Pancreas (tissue), 10 donors: ENCODE results near the gene GDF2. TPM values are rescaled to one million over a fixed set of nuclear protein-coding genes. Genes with fewer than 3 reads are reported as not detected.
A peak's percentile ranks its signal among the peaks of the same experiment; 100 is the strongest.

Source experiments
- ATAC-seq, 4 donors: fragments of 200-7000 bp; cut with Tn5 transposase; one replicate each; pipeline versions ENCODE4 v1.8.0 to v1.9.1; 2020; ENCODE audit warnings: mild to moderate bottlenecking in 4 of 4, moderate library complexity in 4 of 4
- DNase-seq, 6 donors: peaks; one replicate each; pipeline ENCODE4 v3.0.0-alpha.2; 2020
- FAIRE-seq: peaks from 2 replicates; lab custom pipeline; 2012; peaks lifted over from hg19 to GRCh38; lab: Jason Lieb, UNC
- H3K27ac ChIP-seq, 4 donors: fragments of 200-600 bp; sonication (generic); 1 replicate in 3 of 4; 2 replicates in 1 of 4; pipeline versions ENCODE4 v1.5.0 to v1.8.0; 2020
- H3K27me3 ChIP-seq, 4 donors: fragments of 200-600 bp; one replicate each; pipeline ENCODE4 v1.8.0; 2021
- H3K36me3 ChIP-seq, 3 donors: fragments of 200-600 bp; sonication (generic) in 1 of 3; one replicate each; pipeline versions ENCODE4 v1.5.0 to v1.8.0; 2020 to 2021
- H3K4me1 ChIP-seq, 3 donors: fragments of 200-600 bp; one replicate each; pipeline ENCODE4 v1.8.0; 2021
- H3K4me3 ChIP-seq, 4 donors: fragments of 200-600 bp; sonication (generic) in 2 of 4; one replicate each; pipeline versions ENCODE4 v1.5.0 to v1.8.0; 2020 to 2021
- H3K9me3 ChIP-seq, 4 donors: fragments of 200-600 bp; one replicate each; pipeline ENCODE4 v1.8.0; 2021
- CTCF ChIP-seq, 4 donors: fragments of 200-600 bp; sonication (generic) in 3 of 4; IDR thresholded peaks; one replicate each; pipeline versions ENCODE4 v1.5.0 to v1.8.0; 2021; ENCODE audit warnings: antibody characterized with exemption in 4 of 4
- WGBS, 2 donors: extraction: QIAGEN DNeasy Blood & Tissue Kit; methylation state at CpG; one replicate each; pipeline ENCODE4 v1.1.7; 2013; 5-methylcytosine and 5-hydroxymethylcytosine counted together
- intact Hi-C, 3 donors: fragments of 100-400 bp; cut with DNase I; formaldehyde crosslinking; loops; one replicate each; pipeline versions ENCODE4 v1.11.1 to v1.14.2; 2022
- polyA plus RNA-seq, 2 donors: library from polyadenylated mRNA; stranded (reverse); fragments of 200-250 nt; gene quantifications; one replicate each; pipeline ENCODE4 v1.2.3, GENCODE V29; 2013
- total RNA-seq, 6 donors: library from RNA; stranded (reverse); fragmentation: NEBNext Ultra II Directional in 4 of 6; extraction: Animal tissue kit (Norgen Biotek cat#: 25700) in 4 of 6; gene quantifications; one replicate each; pipeline versions ENCODE4 v1.2.1 to v1.2.4, GENCODE V29; 2021 to 2023
- donor health status: healthy with polysubstance abuse.
- donor health status: DM: no; HTN: no; CAD: no; lungs with moderate emphysema.
- donor health status: DM: no; HTN: no; CAD: no.
- donor health status: control.
- donor health status: control.
- donor health status: Bipolar disorder and iron deficiency.
- donor health status: DM: yes; HTN: yes; CAD: no.
- donor health status: DM: no; HTN: no; CAD: no.
- donor health status: DM: no; HTN: no; CAD: no.
- donor health status: DM: yes; HTN: yes; CAD: no.

Gene GDF2
- total and polyA plus RNA-seq, 8 donors: not detected

- ATAC-seq: peak; percentile 71 to 87 (median 78)
- WGBS, 2 donors: 46 to 48% methylated on average over 5 of the region's 5 CpGs
Observed at GRCh38 chr10:47366181-47366631, 44.0 kb downstream of the GDF2 start.

GRCh38 chr10:47366731-47367460, 44.6 kb downstream of the GDF2 start:
- no peak for ATAC-seq
- no peak overlapping the region for H3K27ac ChIP-seq
- FAIRE-seq: no peak
- intact Hi-C loops: no loop called here
- no peaks in the 10 kb centered on the region for H3K36me3 ChIP-seq
- TF ChIP-seq CTCF (IDR thresholded peaks at IDR 0.05): no peak
- no peaks in the 10 kb centered on the region for H3K4me1 ChIP-seq
- DNase-seq: peak in 2 of 6 donors; percentile 2 to 18
- no peaks in the 10 kb centered on the region for H3K9me3 ChIP-seq
- H3K4me3 ChIP-seq: no peak overlapping the region
- H3K27me3 ChIP-seq: no peaks in the 10 kb centered on the region
- 74 to 79% methylated on average over 8 of the region's 8 CpGs for WGBS, 2 donors

More at GRCh38 chr10:47366181-47366631, 44.0 kb downstream of the GDF2 start:
- no peaks in the 10 kb centered on the region for H3K36me3 ChIP-seq
- no peaks in the 10 kb centered on the region for H3K27me3 ChIP-seq
- DNase-seq: peak in 3 of 6 donors; percentile 40 to 51 (median 46)
- no peak overlapping the region for H3K4me3 ChIP-seq
- H3K9me3 ChIP-seq: no peaks in the 10 kb centered on the region
- no peaks in the 10 kb centered on the region for H3K4me1 ChIP-seq
- no peak for TF ChIP-seq CTCF (IDR thresholded peaks at IDR 0.05)
- FAIRE-seq: no peak
- intact Hi-C loops: no loop called here
- no peak overlapping the region for H3K27ac ChIP-seq

- ATAC-seq: no peak
- Histone ChIP-seq H3K9me3 (no peaks in the 10 kb centered on the region), H3K4me3 (no peak overlapping the region), H3K27ac (no peak overlapping the region), H3K27me3 (no peaks in the 10 kb centered on the region), H3K4me1 (no peaks in the 10 kb centered on the region), H3K36me3 (no peaks in the 10 kb centered on the region)
- intact Hi-C loops: no loop called here
- DNase-seq: peak in 1 of 6 donors; percentile 44
- no peak for FAIRE-seq
- no peak for TF ChIP-seq CTCF (IDR thresholded peaks at IDR 0.05)
- 90 to 92% methylated on average over 11 of the region's 11 CpGs for WGBS, 2 donors
Observed at GRCh38 chr10:47367646-47368045, 45.4 kb downstream of the GDF2 start.

- H3K9me3 ChIP-seq: no peaks in the 10 kb centered on the region
- FAIRE-seq: no peak
- intact Hi-C loops: no loop called here
- no peak overlapping the region for H3K27ac ChIP-seq
- TF ChIP-seq CTCF (IDR thresholded peaks at IDR 0.05): no peak
- no peaks in the 10 kb centered on the region for H3K27me3 ChIP-seq
- no peaks in the 10 kb centered on the region for H3K36me3 ChIP-seq
- no peaks in the 10 kb centered on the region for H3K4me1 ChIP-seq
- peak in 2 of 6 donors; percentile 7 to 45 for DNase-seq
- WGBS, 2 donors: 90 to 94% methylated on average over 24 of the region's 24 CpGs
- ATAC-seq: no peak
- no peak overlapping the region for H3K4me3 ChIP-seq
Observed at GRCh38 chr10:47368431-47369180, 46.4 kb downstream of the GDF2 start.
